ENCODE results near the gene PLCH1.

DNA sequence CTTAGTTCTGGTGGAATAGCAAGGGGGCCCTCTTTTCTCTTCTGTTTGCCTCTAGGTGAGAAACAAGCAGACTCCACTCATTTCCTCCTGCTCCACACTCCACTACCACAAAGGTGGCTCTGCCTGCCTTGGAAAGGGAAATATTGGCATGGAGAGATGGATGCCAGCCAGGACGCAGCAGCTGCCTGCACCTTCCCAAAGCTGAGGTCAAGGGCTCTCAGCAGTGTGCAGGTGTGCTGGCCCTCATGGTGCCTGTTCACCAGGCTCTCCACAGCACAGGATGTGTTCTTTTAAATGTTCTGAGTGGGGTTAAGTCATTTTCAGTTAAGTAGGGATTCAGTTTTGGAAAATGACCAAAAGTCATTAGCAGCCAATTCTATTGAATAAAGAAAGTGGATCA is 240.2 kb downstream of the PLCH1 start:
- TF ChIP-seq CTCF (IDR thresholded peaks at IDR 0.05; ENCODE audit: insufficient read depth, low read length) (no peak), SPI1 (IDR thresholded peaks at IDR 0.05; ENCODE audit: borderline replicate concordance, low read depth) (no peak)

Measured in HL-60 (cell line).